K562 (cell line): Measurements from ENCODE around the gene ERCC4. TPM values are rescaled to one million over a fixed set of nuclear protein-coding genes. Genes with fewer than 3 reads are reported as not detected.

ENCODE experiments used
- ATAC-seq: fragments of 200-7000 bp; cut with Tn5 transposase; 3 replicates; pipeline ENCODE4 v1.9.1; 2020; ENCODE audit warnings: moderate library complexity
- BruUV-seq: library from RNA; stranded (reverse); fragments of 400-500 nt; replicated peaks from 2 replicates; lab custom pipeline; 2021; lab: Mats Ljungman, UMichigan
- CTCF ChIA-PET: fragments of 300-600 bp; formaldehyde crosslinking; extraction: SDS; loops from one replicate; lab custom pipeline; 2021; ENCODE audit warnings: low intra/inter-chr PET ratio; lab: Yijun Ruan, JAX
- POLR2A ChIA-PET: fragments of 300-600, 350-650 bp; sonication (Branson Sonifier 250); formaldehyde crosslinking; extraction: SDS; loops from one replicate; lab custom pipeline; 2021; ENCODE audit warnings: antibody characterized with exemption, inconsistent platforms; lab: Yijun Ruan, JAX
- DNase-seq, 4 experiments: peaks; one replicate each; pipeline versions ENCODE4 v3.0.0 to v3.0.0-alpha.2; 2011 to 2018; ENCODE audit warnings: low spot score in 3 of 4, mixed read lengths in 3 of 4; ENCODE audit errors: extremely low read depth in 1 of 4
- FAIRE-seq: peaks from 2 replicates; lab custom pipeline; 2011; peaks lifted over from hg19 to GRCh38; lab: Jason Lieb, UNC
- H2AFZ ChIP-seq: 2 replicates; pipeline ENCODE4 v1.6.0; 2011; ENCODE audit warnings: low read depth, low read length, control low read depth, inconsistent platforms
- H3K27ac ChIP-seq: fragments of 200-600 bp; 3 replicates; pipeline ENCODE4 v1.8.0; 2011; ENCODE audit warnings: low read depth, mild to moderate bottlenecking, control low read depth, inconsistent platforms, low read length, moderate library complexity, mixed read lengths; ENCODE audit errors: extremely low read depth
- H3K27me3 ChIP-seq, 2 experiments: fragments of 300-600 bp in 1 of 2; 2 replicates in 1 of 2; 3 replicates in 1 of 2; pipeline versions ENCODE4 v1.6.0 to v1.8.0; 2011; ENCODE audit warnings: inconsistent platforms in 2 of 2, low read length in 2 of 2, mild to moderate bottlenecking in 1 of 2, mixed read lengths in 1 of 2, moderate library complexity in 1 of 2; ENCODE audit not compliant: control insufficient read depth in 2 of 2, insufficient read depth in 2 of 2
- H3K36me3 ChIP-seq: fragments of 300-600 bp; 3 replicates; pipeline ENCODE4 v1.8.0; 2011; ENCODE audit warnings: mild to moderate bottlenecking, low read length, inconsistent platforms; ENCODE audit not compliant: control insufficient read depth, insufficient read depth
- H3K4me1 ChIP-seq, 2 experiments: fragments of 200-600 bp in 1 of 2; replicated peaks in 1 of 2; 2 replicates in 1 of 2; 3 replicates in 1 of 2; pipeline versions ENCODE4 v1.5.1 to v1.8.0; 2011; ENCODE audit warnings: inconsistent platforms in 2 of 2, low read length in 2 of 2, mild to moderate bottlenecking in 1 of 2, mixed read lengths in 1 of 2, moderate library complexity in 1 of 2; ENCODE audit not compliant: control insufficient read depth in 2 of 2, insufficient read depth in 2 of 2
- H3K4me2 ChIP-seq: 2 replicates; pipeline ENCODE4 v1.6.1; 2011; ENCODE audit warnings: low read length, control low read depth, inconsistent platforms, mixed read lengths; ENCODE audit not compliant: insufficient read depth
- H3K4me3 ChIP-seq: fragments of 200-600 bp; sonication (generic), shearing (Covaris generic); 2 replicates; pipeline ENCODE4 v1.5.1; 2016; ENCODE audit warnings: control low read depth, inconsistent platforms
- H3K79me2 ChIP-seq: fragments of 200-600 bp; 3 replicates; pipeline ENCODE4 v1.8.0; 2011; ENCODE audit warnings: low read length, inconsistent platforms; ENCODE audit not compliant: control insufficient read depth, insufficient read depth
- H3K9ac ChIP-seq, 2 experiments: 2 replicates each; pipeline versions ENCODE4 v1.6.0 to v1.6.1; 2011; ENCODE audit warnings: low read depth in 2 of 2, low read length in 2 of 2, control low read depth in 1 of 2, inconsistent platforms in 1 of 2, mild to moderate bottlenecking in 1 of 2, mixed read lengths in 1 of 2; ENCODE audit not compliant: insufficient read depth in 1 of 2
- H3K9me1 ChIP-seq: one replicate; pipeline ENCODE4 v1.6.0; 2011; ENCODE audit warnings: inconsistent platforms, mild to moderate bottlenecking, low read length, moderate library complexity; ENCODE audit not compliant: control insufficient read depth, insufficient read depth
- H3K9me3 ChIP-seq: replicated peaks from 2 replicates; pipeline ENCODE4 v1.5.1; 2011; ENCODE audit warnings: low read depth, low read length, inconsistent platforms; ENCODE audit not compliant: control insufficient read depth, insufficient read depth
- H4K20me1 ChIP-seq: replicated peaks from 2 replicates; pipeline ENCODE4 v1.6.1; 2011; ENCODE audit warnings: low read length, inconsistent platforms, mixed read lengths; ENCODE audit not compliant: control insufficient read depth, insufficient read depth
- CREB5 ChIP-seq: fragments of 250-450 bp; sonication (Bioruptor Pico); IDR thresholded peaks from 2 replicates; pipeline ENCODE4 v1.5.0; 2020; ENCODE audit warnings: mild to moderate bottlenecking
- EGR1 ChIP-seq: fragments of 450-650 bp; conservative IDR thresholded peaks from 2 replicates; pipeline ENCODE4 v1.6.1; 2017; ENCODE audit warnings: mild to moderate bottlenecking
- ILF3 ChIP-seq: fragments of 450-650 bp; IDR thresholded peaks from 2 replicates; pipeline ENCODE4 v1.6.1; 2018; ENCODE audit warnings: antibody characterized with exemption, mild to moderate bottlenecking, moderate library complexity, borderline replicate concordance
- KHSRP ChIP-seq: fragments of 450-650 bp; IDR thresholded peaks from 2 replicates; pipeline ENCODE4 v1.6.1; 2017
- MCM5 ChIP-seq: fragments of 450-650 bp; IDR thresholded peaks from 2 replicates; pipeline ENCODE4 v1.6.1; 2016; ENCODE audit warnings: low read depth
- MNT ChIP-seq, 2 experiments: fragments of 450-650 bp; conservative IDR thresholded peaks; 2 replicates each; pipeline ENCODE4 v1.6.1; 2017; ENCODE audit warnings: mild to moderate bottlenecking in 2 of 2, moderate library complexity in 2 of 2
- MTA3 ChIP-seq: fragments of 450-650 bp; formaldehyde crosslinking; IDR thresholded peaks from 2 replicates; pipeline ENCODE4 v1.6.1; 2017; ENCODE audit warnings: mild to moderate bottlenecking, borderline replicate concordance
- SUPT5H ChIP-seq: fragments of 450-650 bp; IDR thresholded peaks from 2 replicates; pipeline ENCODE4 v1.6.1; 2016
- TBL1XR1 ChIP-seq, 2 experiments: IDR thresholded peaks; 2 replicates each; pipeline ENCODE4 v1.6.1; 2012; ENCODE audit warnings: improper control_type of control experiment in 2 of 2, low read length in 2 of 2, mild to moderate bottlenecking in 1 of 2
- ZFP36 ChIP-seq: fragments of 150-350 bp; IDR thresholded peaks from 2 replicates; pipeline ENCODE4 v1.6.1; 2018; ENCODE audit warnings: low read length, low read depth; ENCODE audit not compliant: partially characterized antibody
- ZNF165 ChIP-seq: fragments of 250-450 bp; sonication (Bioruptor Pico); IDR thresholded peaks from 2 replicates; pipeline ENCODE4 v1.4.0; 2020; ENCODE audit warnings: borderline replicate concordance
- ZNF347 ChIP-seq: fragments of 450-650 bp; formaldehyde crosslinking; IDR thresholded peaks from 2 replicates; pipeline ENCODE4 v1.4.0; 2020; ENCODE audit warnings: low read depth, mild to moderate bottlenecking, moderate library complexity
- ZNF644 ChIP-seq: fragments of 200-800 bp; sonication (Bioruptor generic); IDR thresholded peaks from 2 replicates; pipeline ENCODE4 v1.6.1; 2016; ENCODE audit warnings: low read depth, missing genetic modification characterization, missing compliant biosample characterization
- ZNF668 ChIP-seq: fragments of 250-450 bp; sonication (Bioruptor Pico); IDR thresholded peaks from 2 replicates; pipeline ENCODE4 v1.8.0; 2022; ENCODE audit warnings: mild to moderate bottlenecking, inconsistent platforms
- ZSCAN29 ChIP-seq: fragments of 450-650 bp; IDR thresholded peaks from 2 replicates; pipeline ENCODE4 v1.6.1; 2017
- WGBS: fragments of 100-300 bp; shearing (Covaris generic); methylation state at CpG from one replicate; pipeline ENCODE4 v1.1.6; 2016; ENCODE audit warnings: low coverage, mixed read lengths; ENCODE audit not compliant: insufficient coverage; ENCODE audit errors: missing lambda C conversion rate; 5-methylcytosine and 5-hydroxymethylcytosine counted together
- in situ Hi-C: fragments of 300-500 bp; cut with MboI; formaldehyde crosslinking; loops from 4 replicates; pipeline ENCODE4 v1.15.0; 2018; ENCODE audit warnings: inconsistent platforms, mixed read lengths
- intact Hi-C: fragments of 100-400 bp; cut with micrococcal nuclease; formaldehyde crosslinking; loops from 2 replicates; pipeline ENCODE4 v1.14.2; 2022
- polyA plus RNA-seq, 8 experiments: library from polyadenylated mRNA; depleted of rRNA in 4 of 8; stranded (reverse) in 5 of 8; unstranded in 3 of 8; fragments of >200 nt; fragmentation: Nextera tagmentation in 2 of 8; fragmentation: Illumina TruSeq in 1 of 8; extraction: Ambion mirVana in 2 of 8; extraction: Trizol in 1 of 8; gene quantifications; 2 replicates each; pipeline versions ENCODE4 v1.2.1 to v1.2.3, GENCODE V29; 2011 to 2014; ENCODE audit warnings: inconsistent platforms in 1 of 8, missing spikeins in 1 of 8
- total RNA-seq, 7 experiments: library from RNA; depleted of rRNA in 6 of 7; stranded (reverse); fragments of >200 nt in 6 of 7; fragmentation: Illumina TruSeq in 2 of 7; extraction: Trizol in 2 of 7; gene quantifications; 2 replicates each; pipeline versions ENCODE4 v1.2.1 to v1.2.3, GENCODE V29; 2011 to 2021; ENCODE audit warnings: low replicate concordance in 1 of 7
- TF ChIP-seq, protein P1 (sequence below): sonication (generic); formaldehyde crosslinking; IDR thresholded peaks from 2 replicates; pipeline ENCODE4 v1.8.1; 2023; ENCODE audit warnings: mild to moderate bottlenecking, missing genetic modification reagents, moderate library complexity
- TF ChIP-seq, protein P2 (sequence below): conservative IDR thresholded peaks from 2 replicates; pipeline ENCODE4 v1.6.1; 2011; ENCODE audit warnings: low read depth, mild to moderate bottlenecking, low read length; ENCODE audit not compliant: control insufficient read depth

ERCC4 gene
- total and polyA plus RNA-seq, 9 of the 15 experiments (the other 6 are each of a cell fraction or from before 2014, with no cell fraction given), result 3.7 to 10.5 (median 6.0) TPM

DNA sequence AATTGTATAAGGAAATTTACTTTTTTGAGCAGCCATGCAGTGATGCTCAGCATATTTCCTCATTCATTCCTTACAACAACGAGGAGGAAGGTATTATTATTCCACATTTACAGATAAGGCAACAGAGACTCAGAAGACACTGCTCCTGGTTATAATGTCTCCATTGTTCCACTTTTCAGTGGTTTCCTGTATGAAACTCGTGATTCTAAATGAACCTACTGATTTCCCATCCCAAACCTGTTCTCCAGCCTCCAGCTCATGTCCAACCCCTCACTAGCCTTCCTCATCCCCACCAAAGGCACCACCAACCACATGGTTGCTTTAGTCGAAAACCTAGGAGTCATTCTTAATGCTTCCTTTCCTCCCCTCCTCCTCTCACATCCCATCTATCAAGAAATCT lies 12.5 kb upstream of the ERCC4 start:
- DNase-seq (no peak), FAIRE-seq (no peak), ATAC-seq (no peak)
- no peaks in the 10 kb centered on the region for H3K9me3 ChIP-seq
- intact Hi-C loops (no loop called here), in situ Hi-C loops (no loop called here)
- H3K27me3 ChIP-seq, result peaks cover 3 to 14% of the 10 kb centered on the region in 2 experiments; a peak in 2 of 5 replicates
- WGBS, result 2% methylated on average over 3 of the region's 3 CpGs
- CTCF ChIA-PET, result no interaction called here
- no peak overlapping the region for H2AFZ ChIP-seq
- H3K36me3 ChIP-seq, result no peaks in the 10 kb centered on the region
- H3K4me3 ChIP-seq, result no peak overlapping the region
- no peaks in the 10 kb centered on the region for H3K4me1 ChIP-seq
- POLR2A ChIA-PET, result interaction anchor here (0.6 kb wide), 2 partner anchors 21 to 352 kb away, joined by 3 read pairs; no protein-coding TSS in a partner anchor
- H3K9me1 ChIP-seq, result no peaks in the 10 kb centered on the region
- H3K27ac ChIP-seq, result no peak overlapping the region
- no TSS peak for BruUV-seq
- no peak overlapping the region for H3K4me2 ChIP-seq
- no peak overlapping the region for H3K9ac ChIP-seq
- no peaks in the 10 kb centered on the region for H3K79me2 ChIP-seq
- no peaks in the 10 kb centered on the region for H4K20me1 ChIP-seq
- TF ChIP-seq KHSRP (no peak), ZNF644 (no peak), EGR1 (no peak), MTA3 (no peak), ZNF668 (CRISPR knock-in tag) (no peak), ILF3 (no peak), TBL1XR1 (IDR thresholded peaks at IDR 0.05; ENCODE audit: low read length in 2 of 2) (no peak), ZSCAN29 (no peak), MNT (conservative IDR thresholded peaks at IDR 0.05) (no peak), ZFP36 (no peak), CREB5 (no peak), MCM5 (no peak), ZNF347 (CRISPR knock-in tag) (no peak), ZNF165 (CRISPR knock-in tag) (no peak), SUPT5H (no peak)
- TF ChIP-seq, protein P1, sequence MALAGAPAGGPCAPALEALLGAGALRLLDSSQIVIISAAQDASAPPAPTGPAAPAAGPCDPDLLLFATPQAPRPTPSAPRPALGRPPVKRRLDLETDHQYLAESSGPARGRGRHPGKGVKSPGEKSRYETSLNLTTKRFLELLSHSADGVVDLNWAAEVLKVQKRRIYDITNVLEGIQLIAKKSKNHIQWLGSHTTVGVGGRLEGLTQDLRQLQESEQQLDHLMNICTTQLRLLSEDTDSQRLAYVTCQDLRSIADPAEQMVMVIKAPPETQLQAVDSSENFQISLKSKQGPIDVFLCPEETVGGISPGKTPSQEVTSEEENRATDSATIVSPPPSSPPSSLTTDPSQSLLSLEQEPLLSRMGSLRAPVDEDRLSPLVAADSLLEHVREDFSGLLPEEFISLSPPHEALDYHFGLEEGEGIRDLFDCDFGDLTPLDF (CRISPR knock-in tag), result no peak
- TF ChIP-seq, protein P2, sequence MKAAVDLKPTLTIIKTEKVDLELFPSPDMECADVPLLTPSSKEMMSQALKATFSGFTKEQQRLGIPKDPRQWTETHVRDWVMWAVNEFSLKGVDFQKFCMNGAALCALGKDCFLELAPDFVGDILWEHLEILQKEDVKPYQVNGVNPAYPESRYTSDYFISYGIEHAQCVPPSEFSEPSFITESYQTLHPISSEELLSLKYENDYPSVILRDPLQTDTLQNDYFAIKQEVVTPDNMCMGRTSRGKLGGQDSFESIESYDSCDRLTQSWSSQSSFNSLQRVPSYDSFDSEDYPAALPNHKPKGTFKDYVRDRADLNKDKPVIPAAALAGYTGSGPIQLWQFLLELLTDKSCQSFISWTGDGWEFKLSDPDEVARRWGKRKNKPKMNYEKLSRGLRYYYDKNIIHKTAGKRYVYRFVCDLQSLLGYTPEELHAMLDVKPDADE, result no peak
